NCI-H460 (cell line): ENCODE measurements around the gene ARFGAP1. TPM values are rescaled to one million over a fixed set of nuclear protein-coding genes. Genes with fewer than 3 reads are reported as not detected.
"Not testable (repeated sequence)": the region's sequence is repeated elsewhere in the genome, so short reads cannot be mapped to it uniquely, and the experiment has no call there.

Experiments
- DNase-seq: peaks from one replicate; pipeline ENCODE4 v3.0.0-alpha.2; 2016; ENCODE audit warnings: low read depth; ENCODE audit errors: extremely low read depth
- total RNA-seq: library from RNA; depleted of rRNA; stranded (reverse); fragments of >200 nt; shearing (Covaris generic); gene quantifications from 2 replicates; pipeline ENCODE4 v1.2.3, GENCODE V29; 2014

Gene ARFGAP1
- total RNA-seq, 1 experiment from 2014 or later, result 37.4 TPM

GRCh38 chr20:63239431-63239830 is 33.2 kb upstream of the ARFGAP1 start:
- DNase-seq, result no peak

- DNase-seq, result no peak
Measured at GRCh38 chr20:63240004-63240403, 32.6 kb upstream of the ARFGAP1 start.

- no peak for DNase-seq
Measured at GRCh38 chr20:63241272-63241671, 31.3 kb upstream of the ARFGAP1 start.

GRCh38 chr20:63242736-63243135 is 29.9 kb upstream of the ARFGAP1 start:
- no peak for DNase-seq

GRCh38 chr20:63243604-63244247 is 28.9 kb upstream of the ARFGAP1 start:
- no peak for DNase-seq

GRCh38 chr20:63244468-63244867 is 28.1 kb upstream of the ARFGAP1 start:
- DNase-seq, result no peak

- DNase-seq, result no peak
Measured at GRCh38 chr20:63246490-63247288, 25.9 kb upstream of the ARFGAP1 start.

GRCh38 chr20:63247671-63248228 is 24.9 kb upstream of the ARFGAP1 start:
- no peak for DNase-seq

GRCh38 chr20:63248835-63249591 is 23.6 kb upstream of the ARFGAP1 start:
- DNase-seq, result no peak

GRCh38 chr20:63249891-63250290 is 22.7 kb upstream of the ARFGAP1 start:
- DNase-seq, result no peak

- not testable (repeated sequence) for DNase-seq
Measured at GRCh38 chr20:63251350-63251749, 21.3 kb upstream of the ARFGAP1 start.

GRCh38 chr20:63252284-63252711 is 20.3 kb upstream of the ARFGAP1 start:
- no peak for DNase-seq

GRCh38 chr20:63253065-63253437 is 19.6 kb upstream of the ARFGAP1 start:
- no peak for DNase-seq

- DNase-seq, result no peak
Measured at GRCh38 chr20:63253438-63254231, 19.0 kb upstream of the ARFGAP1 start.

GRCh38 chr20:63254232-63254605 is 18.4 kb upstream of the ARFGAP1 start, which contains the start of gene NKAIN4:
Gene NKAIN4, minus strand, starts transcription at chr20:63254463. Its CDS starts 13 bp downstream, at chr20:63254450.
- DNase-seq, result no peak

- DNase-seq, result no peak
Measured at GRCh38 chr20:63254606-63255384, 17.8 kb upstream of the ARFGAP1 start.

GRCh38 chr20:63255931-63256704 is 16.5 kb upstream of the ARFGAP1 start:
- DNase-seq, result no peak

- DNase-seq, result no peak
Measured at GRCh38 chr20:63256954-63257353, 15.7 kb upstream of the ARFGAP1 start.

GRCh38 chr20:63257629-63258028 is 15.0 kb upstream of the ARFGAP1 start:
- DNase-seq, result no peak
